HTR-8/SVneo (cell line): ENCODE data around the gene TMEM9B.
A peak's percentile ranks its signal among the peaks of the same experiment; 100 is the strongest.
"Not testable (repeated sequence)": the region's sequence is repeated elsewhere in the genome, so short reads cannot be mapped to it uniquely, and the experiment has no call there.

Experiments
- DNase-seq: peaks from one replicate; pipeline ENCODE4 v3.0.0; 2011; ENCODE audit warnings: low spot score, mixed read lengths; ENCODE audit not compliant: insufficient read length
- FAIRE-seq: peaks from 2 replicates; lab custom pipeline; 2011; peaks lifted over from hg19 to GRCh38; lab: Jason Lieb, UNC

TMEM9B gene

DNA sequence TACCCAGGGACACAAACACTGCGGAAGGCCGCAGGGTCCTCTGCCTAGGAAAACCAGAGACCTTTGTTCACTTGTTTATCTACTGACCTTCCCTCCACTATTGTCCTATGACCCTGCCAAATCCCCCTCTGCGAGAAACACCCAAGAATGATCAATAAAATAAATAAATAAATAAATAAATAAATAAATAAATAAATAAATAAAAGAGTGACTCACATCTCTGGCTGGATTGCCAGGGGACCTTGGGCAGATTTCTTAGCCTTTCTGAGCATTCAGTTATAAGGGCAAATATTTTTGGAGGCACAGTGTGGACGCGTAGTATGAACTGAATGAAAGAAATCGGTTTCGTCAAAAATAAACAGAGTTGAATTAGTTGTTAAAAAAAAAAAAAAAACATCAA is 15.1 kb upstream of the TMEM9B start:
- FAIRE-seq, DNase-seq: not testable (repeated sequence)

DNA sequence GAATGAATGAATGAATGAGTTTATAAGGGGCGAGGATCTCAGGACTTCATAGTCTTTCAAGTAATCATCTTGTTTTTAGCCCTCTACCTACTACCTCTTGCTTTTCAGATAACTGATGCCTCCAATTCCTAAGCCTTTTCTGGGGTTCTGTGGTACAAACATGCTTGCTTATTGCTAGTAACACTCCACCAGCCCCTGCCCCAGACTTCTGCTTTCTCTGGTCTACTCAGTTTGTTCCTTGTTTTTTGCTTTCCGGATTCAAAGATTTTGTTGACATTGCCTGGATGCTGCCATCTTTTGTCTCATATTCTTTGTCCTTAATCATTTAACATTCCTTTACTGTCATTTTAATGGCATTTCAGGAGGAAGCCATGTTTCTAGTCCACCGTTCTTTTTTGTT is 8.9 kb upstream of the TMEM9B start:
- FAIRE-seq (no peak), DNase-seq (no peak)

DNA sequence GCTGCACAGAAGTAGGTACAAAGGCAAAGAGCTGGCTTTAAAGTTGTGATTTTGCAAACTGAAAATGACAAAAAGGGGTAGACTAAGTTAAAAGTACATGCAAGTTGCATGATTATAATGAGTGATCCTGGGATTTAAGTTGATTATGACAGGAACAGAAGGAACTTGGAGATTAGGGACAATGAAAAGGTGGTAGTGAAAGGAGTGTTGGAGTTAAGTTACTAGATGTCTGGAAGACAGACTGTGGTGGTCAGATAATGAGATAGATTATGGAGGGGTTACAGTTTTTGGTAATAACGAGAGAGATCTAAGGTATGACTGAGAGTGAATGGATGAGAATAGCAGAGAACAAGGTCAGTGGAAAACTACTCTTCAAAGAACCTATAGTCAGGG is 7.7 kb upstream of the TMEM9B start:
- DNase-seq (no peak), FAIRE-seq (no peak)

DNA sequence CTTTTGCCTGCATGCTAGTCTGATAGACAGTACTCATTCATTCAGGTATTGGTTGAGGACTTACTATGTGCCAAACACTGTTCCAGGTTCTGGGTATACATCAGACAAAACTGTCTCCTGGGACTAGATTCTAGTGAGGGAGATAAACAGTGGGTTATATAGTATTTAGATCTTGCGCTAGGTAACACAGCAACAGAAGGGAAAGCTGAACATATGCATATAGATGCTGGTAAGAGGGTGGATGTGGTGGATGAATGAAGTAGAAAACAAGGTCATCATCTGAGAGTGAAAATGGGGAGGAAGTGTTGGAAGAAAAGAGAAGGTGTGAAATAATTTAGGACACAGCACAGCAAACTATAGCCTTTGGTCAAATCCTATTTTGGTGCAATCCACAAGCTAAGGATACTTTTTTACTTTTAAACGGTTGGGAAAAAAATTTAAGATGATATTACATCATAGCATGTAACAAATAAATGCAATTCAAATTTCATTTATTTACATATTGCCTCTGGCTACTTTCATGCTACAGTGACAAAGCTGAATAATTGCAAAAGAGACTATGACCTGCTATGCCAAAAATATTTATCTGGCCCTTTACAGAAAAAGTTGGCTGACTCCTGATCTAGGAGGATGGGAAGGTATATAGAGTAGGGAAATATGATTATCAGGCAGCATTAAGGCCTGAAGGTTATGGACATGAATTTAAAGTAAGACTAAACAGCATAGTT is 7.1 kb upstream of the TMEM9B start:
- FAIRE-seq (no peak), DNase-seq (no peak)

DNA sequence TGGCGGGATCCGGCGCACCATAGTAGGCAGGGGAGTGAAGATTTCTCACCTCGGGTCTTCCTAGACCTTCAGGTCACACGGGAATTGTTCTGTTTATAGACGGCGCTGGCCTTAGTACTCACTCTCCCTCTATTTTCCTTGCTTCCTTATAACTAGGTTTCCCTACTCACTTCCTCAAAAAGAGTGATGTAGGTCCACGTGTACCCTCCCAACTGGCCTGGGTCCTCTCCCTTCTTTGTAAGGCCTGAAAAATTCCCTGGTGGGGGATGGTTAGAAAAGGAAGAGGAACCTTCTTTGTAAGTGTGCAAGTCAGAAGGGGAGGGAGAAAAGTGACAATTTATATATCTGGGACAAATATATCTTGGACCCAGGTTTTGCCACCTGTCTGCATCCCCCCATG is 2.9 kb upstream of the TMEM9B start:
- DNase-seq (no peak), FAIRE-seq (no peak)

DNA sequence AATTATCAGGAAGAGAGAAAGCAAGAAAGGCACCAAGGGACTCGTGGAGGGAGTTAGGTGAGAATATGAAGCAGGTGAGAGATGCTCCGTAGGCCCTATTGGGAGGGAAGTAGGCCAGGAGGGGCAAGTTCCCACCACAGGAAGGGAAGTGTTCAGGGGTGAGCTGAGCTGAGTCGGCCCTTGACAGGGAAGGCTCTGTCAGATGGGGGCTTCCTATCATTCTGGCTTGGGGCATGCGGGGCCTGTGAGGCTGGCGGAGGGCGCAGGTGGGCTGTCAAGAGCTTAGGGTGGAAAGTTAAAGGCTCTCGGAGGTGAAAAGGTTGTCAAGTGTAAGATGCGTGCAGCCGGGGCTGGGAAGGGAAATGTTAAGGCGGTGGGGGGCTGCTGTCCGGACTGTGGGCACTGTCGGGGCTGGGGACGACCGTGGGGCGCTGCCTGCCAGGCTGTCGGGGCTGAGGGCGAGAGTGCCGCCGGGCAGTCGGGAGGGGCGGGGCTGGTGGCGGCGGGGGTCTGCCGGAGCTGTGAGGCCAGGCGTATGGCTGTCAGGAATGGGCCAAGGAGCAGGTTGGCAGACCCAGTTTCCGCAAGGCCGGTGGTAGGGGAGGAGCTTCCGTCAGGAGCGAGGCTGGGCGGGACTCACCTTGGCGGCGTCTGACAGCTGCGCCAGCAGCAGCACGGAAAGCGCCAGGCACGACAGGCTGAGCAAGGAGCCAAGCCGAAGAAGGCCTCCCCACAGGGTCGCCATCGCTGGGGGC is 496 bp downstream of the TMEM9B start:
- FAIRE-seq (peak; percentile 44), DNase-seq (peak; percentile 81)

DNA sequence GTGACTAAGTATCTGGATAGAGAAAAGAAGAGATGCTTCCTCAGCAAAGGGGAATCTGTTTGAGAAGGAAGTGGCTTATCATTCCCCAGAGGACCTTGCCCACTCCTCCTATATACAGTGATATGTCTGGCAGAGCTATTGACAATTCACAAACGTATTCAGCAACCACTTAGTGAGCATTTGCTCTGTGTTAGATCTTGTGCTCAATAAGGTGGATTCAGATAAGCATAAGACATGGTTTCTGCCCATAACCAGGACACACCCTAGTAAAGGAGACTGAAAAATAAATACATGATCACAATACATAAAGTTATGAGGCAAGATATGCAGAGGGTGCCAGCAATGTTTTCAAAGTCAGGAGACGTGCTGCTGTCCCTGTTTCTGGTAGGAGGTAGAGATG is 1.4 kb downstream of the TMEM9B start:
- DNase-seq (no peak), FAIRE-seq (no peak)

DNA sequence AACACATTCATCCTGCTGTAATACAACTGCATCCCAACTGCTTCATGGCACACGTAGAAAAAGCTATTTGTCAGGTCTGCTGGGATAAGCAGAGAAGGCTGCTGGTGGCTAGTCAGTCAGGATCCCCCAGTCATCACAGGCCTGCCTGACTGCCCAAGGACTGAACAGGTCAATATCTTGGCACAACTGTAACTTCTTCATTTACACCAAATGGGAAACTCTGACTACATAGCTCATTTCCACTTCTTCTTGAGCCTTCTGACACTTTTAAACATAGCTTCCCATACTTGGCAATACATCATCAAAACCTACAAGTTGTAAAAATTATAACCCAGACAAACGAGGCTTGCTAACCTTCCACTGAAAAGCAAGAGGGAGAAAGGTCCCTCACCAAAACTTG is 2.8 kb downstream of the TMEM9B start:
- no peak for FAIRE-seq
- no peak for DNase-seq

DNA sequence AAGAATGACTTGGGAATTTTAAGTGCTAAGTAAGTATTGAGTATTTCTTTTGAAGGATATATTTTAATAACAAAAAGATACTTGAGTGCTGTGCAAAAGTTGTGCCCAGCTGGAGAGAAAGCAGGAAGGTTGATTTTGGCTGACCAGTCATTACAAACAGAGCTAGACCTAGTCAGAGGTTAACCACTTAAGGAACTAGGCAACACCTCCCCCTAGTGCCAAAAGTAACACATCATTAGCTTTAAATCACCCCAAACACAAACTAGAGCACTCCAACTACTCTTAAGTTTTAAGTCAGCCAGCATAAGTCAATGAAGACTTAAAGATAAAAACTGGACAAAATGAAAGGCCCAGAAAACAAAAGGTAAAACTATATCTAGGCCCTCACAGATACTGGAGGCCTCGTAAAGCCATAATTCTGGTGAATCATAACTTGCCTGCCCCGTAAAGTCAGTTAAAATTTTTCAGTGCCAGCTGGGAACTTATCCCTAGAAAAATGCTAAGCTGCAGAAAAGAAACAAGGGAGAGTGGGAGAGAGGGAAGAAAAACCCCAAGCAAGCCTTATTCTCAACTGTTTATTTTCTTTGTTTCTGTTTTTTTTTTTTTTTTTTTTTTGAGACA is 4.6 kb downstream of the TMEM9B start:
- peak; percentile 81 for DNase-seq
- no peak for FAIRE-seq

DNA sequence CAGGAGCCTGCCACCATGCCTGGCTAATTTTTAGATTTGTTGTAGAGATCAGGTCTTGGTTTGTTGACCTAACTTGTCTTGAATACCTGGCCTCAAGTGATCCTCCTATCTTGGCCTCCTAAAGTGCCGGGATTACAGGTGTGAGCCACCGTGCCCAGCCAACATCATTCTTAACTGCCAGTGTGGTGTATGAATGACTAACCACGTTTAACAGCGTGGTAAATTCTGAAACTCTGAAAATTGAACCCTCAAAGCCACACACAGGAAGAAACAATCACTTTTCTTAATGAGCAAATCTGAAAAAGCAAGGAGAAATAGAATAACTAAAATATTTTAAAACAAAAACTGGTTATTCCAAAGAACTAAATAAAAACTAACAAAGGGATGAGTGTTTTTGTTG is 7.4 kb downstream of the TMEM9B start:
- DNase-seq = no peak
- no peak for FAIRE-seq

DNA sequence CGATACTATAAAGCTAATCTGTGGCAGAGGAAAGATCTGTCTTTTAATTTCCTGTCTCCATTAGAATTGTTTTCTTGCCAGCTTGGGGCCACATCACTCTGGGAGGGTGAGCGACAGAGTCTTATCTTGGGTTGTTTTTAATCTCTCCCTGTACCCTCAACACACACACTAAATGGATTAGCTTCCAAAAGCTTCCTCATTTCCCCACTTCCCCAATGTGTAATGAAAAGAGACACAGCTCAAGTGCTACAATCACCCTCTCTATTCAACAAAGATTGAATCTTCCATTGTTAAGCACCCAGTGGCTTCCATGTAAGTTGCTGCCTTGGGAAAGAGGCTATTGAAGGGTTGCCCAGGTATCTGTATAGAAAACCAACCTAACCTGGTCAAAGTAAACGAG is 15.4 kb downstream of the TMEM9B start:
- DNase-seq = no peak
- FAIRE-seq = no peak

DNA sequence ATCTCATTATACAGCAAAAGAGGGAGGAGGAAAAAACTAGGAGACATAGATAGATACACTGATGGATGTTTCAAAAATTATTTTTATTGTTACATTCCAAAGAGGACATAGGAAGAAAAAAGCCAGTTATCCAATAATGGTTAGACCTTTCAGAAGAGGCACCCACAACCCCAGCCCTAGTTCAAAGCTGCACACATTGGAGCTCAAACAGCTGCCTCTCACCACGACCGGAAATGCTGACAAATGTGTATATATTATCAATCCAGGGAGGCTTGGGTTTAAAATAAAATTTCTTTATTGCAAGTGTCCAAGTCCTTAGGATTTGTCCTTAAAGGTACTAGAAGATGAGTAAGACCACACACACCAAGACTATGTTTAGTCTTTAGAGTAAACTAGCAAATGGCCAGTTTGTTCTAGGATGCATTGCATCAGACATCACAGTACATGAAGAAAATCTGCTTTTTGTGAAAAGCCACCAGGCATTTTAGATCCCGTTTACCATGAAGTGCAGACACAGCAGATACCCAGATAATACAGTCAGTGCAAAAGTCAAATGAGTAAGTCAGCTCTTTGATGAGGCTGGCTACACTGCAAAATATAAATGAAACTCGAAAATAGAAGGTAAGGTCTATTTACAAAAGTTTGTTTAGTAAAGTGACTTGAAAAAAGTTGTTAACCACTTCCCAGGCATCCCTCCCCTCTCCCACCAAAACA is 16.9 kb downstream of the TMEM9B start:
- DNase-seq = no peak
- FAIRE-seq = no peak

DNA sequence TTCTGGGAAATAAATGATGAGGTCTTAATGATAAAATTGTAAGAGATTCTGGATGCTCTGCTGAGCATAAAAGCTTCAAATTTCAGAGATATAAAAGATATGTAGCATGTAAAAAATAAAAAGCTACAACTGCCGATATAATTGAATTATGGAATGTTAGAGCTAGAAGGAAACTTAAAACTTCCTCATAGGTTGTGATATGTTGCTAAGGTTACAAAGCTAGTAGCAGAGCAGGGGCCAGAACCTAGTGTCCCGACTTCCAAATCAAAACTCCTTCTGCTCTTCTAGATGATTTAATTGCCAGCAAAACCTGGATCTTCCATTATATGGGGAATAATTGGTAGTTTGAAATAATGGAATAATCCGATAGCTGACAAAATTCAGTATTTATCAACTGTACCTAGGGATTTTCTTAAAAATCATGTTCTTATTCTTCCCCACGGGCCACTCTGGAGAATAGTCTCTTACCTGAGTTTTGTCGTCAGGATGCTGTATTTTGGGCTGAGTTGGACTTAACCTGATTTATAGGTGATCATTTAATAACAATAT is 21.6 kb downstream of the TMEM9B start, which contains the start of gene ASCL3:
TSS of gene ASCL3 (minus strand) at position 499 of the 549 bp plus-strand sequence. CDS start 4,855 bp downstream, outside the sequence.
- DNase-seq = no peak
- no peak for FAIRE-seq

DNA sequence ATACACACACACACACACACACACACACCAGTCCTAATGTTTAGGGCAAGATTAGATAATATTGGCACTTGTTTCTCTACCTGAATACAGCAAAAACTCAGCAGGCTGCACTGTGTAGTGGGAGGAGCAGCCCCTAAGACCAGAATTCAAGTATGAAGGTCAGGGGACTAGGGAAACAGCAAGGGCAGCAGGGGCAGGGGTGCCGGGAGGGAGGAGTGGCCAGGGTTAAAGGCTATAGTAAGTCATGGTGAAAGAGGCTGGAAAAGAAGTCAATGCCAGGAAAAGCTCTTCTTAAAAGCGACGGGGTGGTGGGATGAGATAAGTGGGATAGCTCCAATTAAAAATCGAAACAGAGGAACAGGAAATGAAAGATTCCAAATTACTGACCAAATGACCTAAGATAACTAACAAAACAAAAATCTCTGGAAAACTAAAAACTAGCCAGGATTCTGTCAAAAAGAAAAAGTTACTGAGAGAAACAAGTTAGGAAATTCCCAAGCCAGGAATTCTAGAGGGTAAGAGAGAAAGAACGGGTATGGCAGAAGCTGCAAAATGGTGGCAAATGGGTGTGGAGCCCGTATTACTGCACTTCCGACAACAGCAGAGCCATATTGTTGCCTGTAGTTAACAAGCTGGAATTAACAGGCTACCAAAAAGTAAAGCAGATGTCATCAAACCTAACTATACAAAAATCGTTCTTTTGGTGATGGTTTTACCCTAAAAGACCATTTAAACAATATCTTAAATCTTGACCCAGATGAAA is 22.7 kb downstream of the TMEM9B start:
- DNase-seq = no peak
- no peak for FAIRE-seq

DNA sequence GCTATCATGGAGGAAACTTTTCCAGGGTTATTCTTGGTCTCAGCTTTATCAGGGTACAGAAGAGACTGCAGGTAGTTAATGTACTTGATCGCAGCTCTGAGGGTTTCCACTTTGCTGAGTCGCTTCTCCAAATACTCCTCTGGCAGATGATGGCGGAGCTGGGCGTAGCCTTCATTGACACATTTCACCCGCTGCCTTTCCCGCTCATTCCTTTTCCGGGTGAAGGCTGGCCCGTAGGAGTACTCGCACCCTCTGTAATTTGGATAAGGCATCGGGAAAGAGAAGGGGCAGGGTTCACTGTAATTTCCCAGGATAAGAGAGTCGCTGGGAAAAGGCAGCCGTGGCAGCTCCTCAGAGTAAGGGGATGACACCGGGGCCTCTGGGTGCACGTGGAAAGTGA is 26.6 kb downstream of the TMEM9B start:
- no peak for FAIRE-seq
- DNase-seq = no peak

DNA sequence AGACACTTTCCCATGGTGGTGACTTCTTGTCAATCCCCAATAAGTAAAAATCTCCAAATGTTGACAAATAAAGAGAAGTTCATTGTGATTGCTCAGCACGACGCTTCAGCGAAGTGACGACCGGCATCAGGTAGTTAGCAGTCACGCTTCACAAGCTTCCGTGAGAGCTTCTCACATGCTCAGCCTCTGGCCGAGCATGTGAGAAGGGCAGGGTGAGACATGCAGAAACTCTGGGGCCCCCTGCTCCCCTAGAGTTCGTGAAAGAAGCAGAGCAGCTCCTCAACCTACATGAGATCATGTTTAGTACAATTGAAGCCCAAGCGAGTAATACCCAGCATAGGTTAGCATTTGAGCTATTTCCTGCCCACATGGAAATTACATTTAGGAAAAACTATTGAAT is 27.1 kb downstream of the TMEM9B start:
- FAIRE-seq = no peak
- DNase-seq = no peak

DNA sequence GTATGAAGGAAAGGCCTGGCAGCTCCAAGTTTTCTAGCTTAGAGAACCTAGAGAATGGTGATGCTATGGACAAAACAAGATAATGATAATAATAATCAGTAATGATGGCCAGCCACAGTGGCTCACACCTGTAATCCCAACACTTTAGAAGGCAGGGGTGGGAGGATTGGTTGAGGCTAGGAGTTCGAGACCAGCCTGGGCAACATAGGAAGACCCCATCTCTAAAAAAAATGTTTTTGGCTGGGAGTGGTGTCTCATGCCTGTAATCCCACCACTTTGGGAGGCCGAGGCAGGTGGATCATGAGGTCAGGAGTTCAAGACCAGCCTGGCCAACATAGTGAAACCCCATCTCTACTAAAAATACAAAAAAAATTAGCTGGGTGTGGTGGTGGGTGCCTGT is 28.5 kb downstream of the TMEM9B start:
- not testable (repeated sequence) for DNase-seq, FAIRE-seq

DNA sequence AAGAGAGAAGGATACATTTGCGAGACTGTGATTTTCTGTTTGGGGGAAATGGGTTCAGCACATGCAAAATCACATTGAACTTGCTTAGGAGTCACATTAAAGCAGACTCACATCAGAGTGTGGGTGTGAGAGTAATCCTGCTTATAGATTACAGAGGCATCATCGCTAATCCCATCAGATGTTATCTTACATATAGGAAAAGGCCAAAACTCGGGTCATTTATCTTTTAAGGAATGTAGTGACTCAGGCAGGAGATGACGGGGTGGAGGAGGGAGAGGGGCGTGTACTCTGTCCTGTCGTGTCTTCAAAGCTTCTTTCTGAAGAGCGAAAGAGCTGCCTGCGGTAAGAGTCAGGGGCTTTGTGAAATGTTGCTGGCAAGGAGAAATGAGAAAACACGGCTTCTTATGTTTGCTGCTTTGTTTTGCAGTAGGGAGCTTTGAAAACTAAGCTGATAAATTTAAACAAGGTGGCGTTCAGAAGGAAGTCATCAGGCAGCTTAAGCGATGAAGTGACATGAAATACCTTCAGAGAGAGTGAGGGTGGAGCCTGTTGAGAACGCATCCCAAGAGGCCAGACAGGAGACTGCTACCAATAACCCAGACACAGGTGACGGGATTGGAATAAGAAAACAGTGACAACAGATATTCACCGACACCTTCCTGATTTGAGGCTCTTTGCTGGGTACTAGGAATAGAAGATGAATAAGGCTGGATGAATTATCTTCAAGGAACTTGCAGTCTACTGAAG is 29.3 kb downstream of the TMEM9B start:
- FAIRE-seq (peak; percentile 74), DNase-seq (peak; percentile 72)

DNA sequence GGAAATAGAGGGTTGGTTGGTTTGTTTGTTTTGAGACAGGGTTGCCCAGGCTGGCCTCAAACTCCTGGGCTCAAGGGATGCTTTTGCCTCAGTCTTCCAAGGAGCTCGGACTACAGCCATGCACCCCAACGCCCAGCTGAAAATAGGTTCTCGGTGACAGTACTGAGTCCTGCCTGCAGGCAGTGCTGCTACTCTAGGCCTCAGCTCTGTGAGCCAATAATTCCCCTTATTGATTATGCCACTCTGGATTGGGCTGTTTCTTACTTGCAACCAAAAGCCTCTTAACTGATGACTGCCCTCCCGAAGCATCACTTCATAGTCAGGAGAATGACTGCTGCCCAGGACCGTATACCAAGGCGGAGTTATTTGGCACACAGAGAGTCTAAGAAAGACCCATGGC is 30.3 kb downstream of the TMEM9B start:
- FAIRE-seq (no peak), DNase-seq (no peak)
